Stimulated activated CD8-positive, alpha-beta memory T cell treated with anti-CD3 and anti-CD28 coated beads, Interleukin-7, amount 100 ng/mL, for 48 hours (primary cell): ENCODE measurements around the gene HS6ST2.

Experiments
- DNase-seq, 2 donors: peaks; one replicate each; pipeline ENCODE4 v3.0.0-alpha.2; 2020; ENCODE audit warnings: low read depth in 1 of 2; ENCODE audit errors: extremely low read depth in 1 of 2

The HS6ST2 gene

DNA sequence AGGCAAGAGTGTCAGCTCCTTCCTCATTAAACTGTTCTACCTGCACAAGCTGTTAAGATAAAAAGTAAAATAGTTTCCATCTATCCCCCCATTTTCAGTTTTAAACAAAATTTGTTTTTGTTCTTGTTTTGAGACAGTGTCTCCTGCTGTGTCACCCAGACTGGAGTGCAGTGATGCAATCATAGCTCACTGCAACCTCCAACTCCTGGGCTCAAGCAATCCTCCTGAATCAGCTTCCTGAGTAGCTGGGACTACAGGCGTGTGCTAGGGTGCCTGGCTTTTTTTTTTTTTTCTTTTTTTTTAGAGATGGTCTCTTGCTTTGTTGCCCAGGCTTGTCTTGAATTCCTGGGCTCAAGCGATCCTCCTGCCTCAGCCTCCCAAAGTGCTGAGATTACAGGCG is 105.4 kb downstream of the HS6ST2 start:
- DNase-seq: no peak

DNA sequence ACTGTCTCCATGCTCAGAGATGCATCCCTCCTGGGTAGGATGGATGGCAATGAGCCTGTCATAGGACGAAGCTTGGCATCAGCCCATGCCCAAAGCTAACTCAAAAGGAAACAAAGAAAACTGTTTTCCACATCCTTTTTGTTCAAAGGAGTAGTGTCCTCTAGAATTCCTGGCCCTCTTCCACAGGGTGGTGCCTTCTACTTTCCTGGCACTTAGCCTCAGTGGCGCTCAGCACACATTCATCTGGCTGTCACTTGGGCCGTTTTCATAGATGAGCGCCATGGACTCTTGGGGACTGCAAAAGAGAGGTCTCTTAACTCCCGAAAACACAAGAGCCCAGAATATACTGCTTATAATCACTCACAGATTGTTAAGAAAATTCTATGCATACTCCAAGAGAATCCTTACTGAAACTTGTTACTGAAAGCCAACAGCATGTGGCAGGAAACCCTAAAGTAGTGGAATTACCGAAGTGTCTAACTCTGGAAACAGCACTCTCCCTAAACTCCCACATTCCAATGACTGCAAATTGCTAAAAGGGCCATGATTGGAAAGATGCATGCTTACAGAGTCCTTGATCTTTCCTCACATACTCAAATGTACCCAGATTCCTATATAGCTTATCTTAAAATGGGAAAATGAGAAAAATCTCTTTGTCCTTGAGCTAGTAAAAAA is 110.0 kb downstream of the HS6ST2 start:
- DNase-seq: no peak

GRCh38 chrX:132843363-132843762 is 115.1 kb downstream of the HS6ST2 start:
- DNase-seq: no peak

DNA sequence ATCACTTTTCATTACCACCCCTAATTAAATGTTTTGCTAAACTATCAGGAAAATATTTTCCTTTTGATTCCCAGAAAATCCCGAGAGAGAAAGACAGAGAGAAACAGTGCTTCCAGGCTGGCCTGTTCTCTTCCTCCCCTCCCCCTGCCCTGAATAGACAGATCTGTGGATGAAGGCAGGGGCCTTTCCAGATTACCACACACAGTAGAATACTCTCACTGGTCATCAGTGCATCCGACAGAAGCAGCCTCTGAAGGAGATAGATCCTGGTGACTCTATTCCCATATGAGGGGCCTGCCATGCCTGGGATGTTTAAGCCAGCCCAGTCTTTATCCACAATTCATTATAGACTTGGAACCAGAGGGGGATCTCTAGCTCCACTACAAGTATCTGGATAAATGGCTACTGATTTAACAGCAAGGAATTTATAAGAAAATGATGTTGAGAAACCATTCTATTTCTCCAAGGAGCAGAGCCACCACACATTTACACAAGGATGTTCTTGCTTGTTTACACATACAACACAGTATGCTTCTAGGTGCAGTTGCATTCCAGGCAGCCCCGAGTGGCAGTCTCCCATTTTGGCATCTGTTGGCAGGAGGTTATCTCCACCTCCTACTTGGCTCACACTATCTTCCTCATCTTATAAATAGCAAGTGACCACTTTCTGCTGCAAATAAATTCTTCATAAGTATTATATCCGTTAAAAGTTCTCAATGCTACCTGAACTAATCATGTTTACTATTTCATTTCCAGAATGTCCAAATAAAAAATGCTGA is 115.8 kb downstream of the HS6ST2 start:
- no peak for DNase-seq

GRCh38 chrX:132837967-132838366 is 120.5 kb downstream of the HS6ST2 start:
- DNase-seq: no peak

- DNase-seq: no peak
Observed at GRCh38 chrX:132837126-132837525, 121.3 kb downstream of the HS6ST2 start.

- no peak for DNase-seq
Observed at GRCh38 chrX:132836471-132836870, 122.0 kb downstream of the HS6ST2 start.

GRCh38 chrX:132834741-132835140 is 123.7 kb downstream of the HS6ST2 start:
- no peak for DNase-seq

GRCh38 chrX:132834109-132834508 is 124.3 kb downstream of the HS6ST2 start:
- DNase-seq: no peak

GRCh38 chrX:132833373-132833772 is 125.1 kb downstream of the HS6ST2 start:
- DNase-seq: no peak

DNA sequence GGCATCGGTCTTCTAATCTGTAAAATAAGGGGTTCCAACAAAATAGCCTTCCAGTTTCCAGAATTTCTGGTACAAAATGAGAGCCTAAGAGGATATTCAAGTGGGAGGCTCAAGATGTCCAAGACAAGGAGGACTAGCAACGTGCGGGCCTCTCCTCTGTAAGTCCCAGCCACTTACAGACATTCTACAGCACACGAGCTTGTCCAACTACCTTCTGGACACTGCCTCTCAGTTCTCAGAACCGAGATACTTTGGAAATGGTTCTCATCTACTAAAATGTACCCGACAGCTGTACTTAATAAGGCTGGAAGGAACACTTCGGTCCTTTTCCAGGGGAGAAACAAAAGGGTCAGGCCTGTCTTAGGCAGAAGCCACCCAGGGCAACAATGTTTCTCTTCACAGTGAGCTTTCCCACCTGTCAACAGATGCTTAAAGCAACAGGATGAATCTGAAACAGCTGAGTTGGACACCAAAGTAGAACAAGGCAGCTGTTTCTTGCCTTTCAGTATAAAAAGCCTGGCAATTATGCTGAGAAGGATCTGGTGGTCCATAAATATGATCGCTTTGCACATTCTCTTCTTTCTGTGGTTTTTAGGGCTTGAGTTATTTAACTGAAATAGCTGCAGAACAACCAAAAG is 127.0 kb downstream of the HS6ST2 start:
- DNase-seq: no peak

GRCh38 chrX:132822634-132823012 is 135.8 kb downstream of the HS6ST2 start:
- no peak for DNase-seq

DNA sequence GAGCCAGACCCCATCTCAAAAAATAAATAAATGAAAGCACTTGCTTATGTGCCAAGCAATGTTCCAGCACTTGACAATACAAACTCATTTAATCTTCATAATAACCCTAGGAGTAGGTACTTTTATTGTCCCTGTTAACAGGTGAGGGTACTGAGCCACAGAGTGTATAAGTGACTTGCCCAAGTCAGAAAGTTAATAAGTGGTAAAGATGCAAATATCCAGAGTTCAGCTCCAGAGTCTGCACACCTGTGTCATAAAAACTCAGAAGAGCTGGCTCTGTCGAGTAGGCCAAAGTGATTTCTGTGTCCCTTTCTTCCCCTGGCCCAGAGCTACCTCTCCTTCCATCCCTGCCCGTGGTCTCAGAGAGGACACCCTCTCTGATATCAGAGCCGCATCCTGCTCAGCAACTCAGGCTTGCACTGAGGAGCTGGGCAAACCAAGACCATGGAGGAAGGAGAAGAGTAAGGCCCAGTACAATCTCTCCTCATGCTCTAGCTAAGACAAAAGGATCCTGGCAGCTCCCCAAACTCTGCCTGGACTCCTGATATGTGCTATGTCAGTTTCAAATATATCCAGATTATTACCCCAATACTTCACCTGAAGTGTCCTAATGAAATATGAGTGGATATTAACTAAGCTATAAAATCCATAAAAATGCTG is 136.3 kb downstream of the HS6ST2 start:
- no peak for DNase-seq

GRCh38 chrX:132820675-132821074 is 137.8 kb downstream of the HS6ST2 start:
- DNase-seq: no peak

DNA sequence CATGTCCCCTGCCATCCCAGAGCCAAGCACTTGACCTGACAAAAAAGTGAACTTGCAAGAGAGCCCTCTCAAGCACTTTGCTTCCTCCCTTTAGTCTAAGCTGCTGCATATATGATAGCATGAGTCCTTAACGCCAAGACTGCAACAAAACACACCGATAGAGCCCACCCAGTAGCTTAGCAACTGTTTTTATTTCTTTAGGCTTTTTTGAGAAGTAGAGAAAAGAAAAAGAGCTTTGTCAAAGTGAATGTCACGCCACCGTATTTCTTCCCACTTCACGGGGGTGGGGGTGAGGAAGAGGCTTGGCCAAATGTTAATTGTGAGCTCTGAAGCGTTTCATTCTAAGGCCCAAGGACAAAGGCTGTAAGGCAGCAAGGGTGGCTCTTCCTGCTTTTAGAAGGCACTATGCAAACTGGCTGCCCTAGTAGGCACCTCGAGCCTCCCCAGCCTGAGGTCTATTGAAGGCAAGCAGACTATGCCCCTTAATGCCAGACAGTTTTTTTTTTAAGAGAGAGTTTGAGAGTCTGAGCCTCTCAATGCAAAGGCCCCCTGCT is 138.6 kb downstream of the HS6ST2 start:
- DNase-seq: no peak

GRCh38 chrX:132818638-132819037 is 139.8 kb downstream of the HS6ST2 start:
- no peak for DNase-seq

DNA sequence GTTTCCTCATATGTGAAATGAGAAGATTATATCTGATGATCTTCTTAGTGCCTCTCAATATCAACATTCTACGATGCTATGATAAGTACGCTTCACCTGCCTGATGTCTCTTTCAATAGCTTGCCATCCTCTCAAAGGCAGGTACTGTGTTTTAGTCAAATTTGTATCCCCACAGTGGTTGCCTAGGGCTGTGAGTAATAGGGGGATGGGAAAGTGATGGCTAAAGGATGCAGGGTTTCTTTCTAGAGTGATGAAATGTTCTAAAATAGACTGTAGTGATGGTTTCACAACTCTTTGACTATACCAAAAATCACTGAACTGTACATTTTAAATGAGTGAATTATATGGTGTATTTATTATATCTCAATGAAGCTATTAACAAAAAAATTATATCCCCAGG is 142.8 kb downstream of the HS6ST2 start:
- DNase-seq: no peak

- no peak for DNase-seq
Observed at GRCh38 chrX:132810964-132811712, 147.3 kb downstream of the HS6ST2 start.

DNA sequence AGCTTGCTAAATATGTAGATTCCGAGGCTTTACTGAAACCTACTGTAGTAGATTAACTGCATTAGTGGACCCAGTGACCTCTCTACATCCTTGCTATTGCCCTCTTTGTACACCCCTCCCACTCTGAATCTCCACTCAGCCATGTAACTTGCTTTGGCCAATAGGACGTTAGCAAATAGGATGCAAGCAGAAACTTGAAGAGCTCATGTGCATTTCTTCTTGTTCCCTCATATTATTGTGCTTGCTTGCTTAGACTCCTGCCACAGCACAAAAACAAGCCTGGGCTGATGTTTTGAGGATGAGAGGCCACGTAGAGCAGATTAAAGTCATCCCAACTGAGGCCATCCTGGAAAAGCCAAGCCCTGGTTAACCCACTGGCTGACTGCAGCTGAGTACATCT is 147.9 kb downstream of the HS6ST2 start:
- DNase-seq: no peak

- DNase-seq: no peak
Observed at GRCh38 chrX:132809581-132809980, 148.8 kb downstream of the HS6ST2 start.
